ENCODE results near the gene HSD11B1L.
"Not testable (repeated sequence)": the region's sequence is repeated elsewhere in the genome, so short reads cannot be mapped to it uniquely, and the experiment has no call there.

Gene HSD11B1L

GRCh38 chr19:5693195-5694166, 12.7 kb downstream of the HSD11B1L start:
- DNase-seq (ENCODE audit: low spot score in 2 of 2) (no peak), ATAC-seq (replicated peaks; ENCODE audit: extremely low read depth, poor library complexity, severe bottlenecking) (no peak)
- peak overlapping the region; percentile 95 for H3K4me3 Mint-ChIP-seq
- no peaks in the 10 kb centered on the region for H3K9me3 Mint-ChIP-seq
- peak overlapping the region; percentile 90 for H3K27ac Mint-ChIP-seq (ENCODE audit: low read depth)
- peaks cover 71% of the 10 kb centered on the region for H3K36me3 Mint-ChIP-seq (ENCODE audit: insufficient read depth)
- H3K27me3 Mint-ChIP-seq = no peaks in the 10 kb centered on the region
- H3K4me1 Mint-ChIP-seq = peaks cover 27% of the 10 kb centered on the region

DNA sequence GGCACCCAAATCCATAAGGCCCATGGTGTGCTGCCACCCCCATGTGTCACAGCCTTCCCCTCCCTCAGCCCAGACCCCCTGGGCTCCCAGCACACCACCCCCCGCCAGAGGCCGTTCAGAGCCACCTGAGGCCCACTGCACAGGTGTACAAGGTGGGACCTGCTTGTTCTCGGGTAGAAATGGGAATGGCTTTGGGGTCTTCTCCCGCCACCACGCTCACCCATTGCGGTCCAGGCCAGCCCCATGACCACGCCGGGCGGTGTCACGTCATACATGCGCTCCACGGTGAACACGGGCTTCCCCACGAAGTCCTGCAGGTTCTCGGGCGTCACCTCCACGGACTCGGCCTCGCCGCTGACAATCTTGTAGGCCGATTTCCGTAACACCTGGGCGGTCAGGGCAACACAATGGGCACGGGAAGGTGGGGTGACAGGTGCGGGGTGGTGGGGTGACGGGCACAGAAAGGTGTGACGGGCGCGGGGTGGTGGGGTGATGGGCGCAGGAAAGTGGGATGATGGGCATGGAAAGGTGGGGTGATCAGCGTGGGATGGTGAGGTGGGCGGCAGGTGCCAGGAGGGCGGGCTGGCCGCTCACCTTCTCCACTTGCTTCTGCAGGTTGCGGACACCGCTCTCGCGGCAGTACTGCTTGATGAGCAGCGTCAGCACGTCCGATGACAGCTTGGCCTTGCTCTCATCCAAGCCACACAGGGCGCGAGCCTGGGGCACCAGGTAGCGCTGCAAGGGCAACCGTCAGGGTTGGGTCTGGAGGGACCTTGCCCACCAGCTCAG, 13.5 kb downstream of the HSD11B1L start:
- no peaks in the 10 kb centered on the region for H3K9me3 Mint-ChIP-seq
- H3K27ac Mint-ChIP-seq (ENCODE audit: low read depth) = peak overlapping the region; percentile 90
- H3K4me1 Mint-ChIP-seq = peaks cover 26% of the 10 kb centered on the region
- ATAC-seq (replicated peaks; ENCODE audit: extremely low read depth, poor library complexity, severe bottlenecking) (no peak), DNase-seq (ENCODE audit: low spot score in 2 of 2) (no peak)
- no peaks in the 10 kb centered on the region for H3K27me3 Mint-ChIP-seq
- peaks cover 74% of the 10 kb centered on the region for H3K36me3 Mint-ChIP-seq (ENCODE audit: insufficient read depth)
- peak overlapping the region; percentile 7 for H3K4me3 Mint-ChIP-seq

GRCh38 chr19:5694956-5695648, 14.3 kb downstream of the HSD11B1L start:
- ATAC-seq (replicated peaks; ENCODE audit: extremely low read depth, poor library complexity, severe bottlenecking) = no peak
- peaks cover 21% of the 10 kb centered on the region for H3K4me1 Mint-ChIP-seq
- peaks cover 72% of the 10 kb centered on the region for H3K36me3 Mint-ChIP-seq (ENCODE audit: insufficient read depth)
- no peaks in the 10 kb centered on the region for H3K27me3 Mint-ChIP-seq
- no peaks in the 10 kb centered on the region for H3K9me3 Mint-ChIP-seq
- no peak overlapping the region for H3K4me3 Mint-ChIP-seq
- H3K27ac Mint-ChIP-seq (ENCODE audit: low read depth) = peak overlapping the region; percentile 90
- DNase-seq (ENCODE audit: low spot score in 2 of 2) = no peak

GRCh38 chr19:5695649-5696195, 14.9 kb downstream of the HSD11B1L start:
- no peaks in the 10 kb centered on the region for H3K9me3 Mint-ChIP-seq
- peaks cover 15% of the 10 kb centered on the region for H3K4me1 Mint-ChIP-seq

DNA sequence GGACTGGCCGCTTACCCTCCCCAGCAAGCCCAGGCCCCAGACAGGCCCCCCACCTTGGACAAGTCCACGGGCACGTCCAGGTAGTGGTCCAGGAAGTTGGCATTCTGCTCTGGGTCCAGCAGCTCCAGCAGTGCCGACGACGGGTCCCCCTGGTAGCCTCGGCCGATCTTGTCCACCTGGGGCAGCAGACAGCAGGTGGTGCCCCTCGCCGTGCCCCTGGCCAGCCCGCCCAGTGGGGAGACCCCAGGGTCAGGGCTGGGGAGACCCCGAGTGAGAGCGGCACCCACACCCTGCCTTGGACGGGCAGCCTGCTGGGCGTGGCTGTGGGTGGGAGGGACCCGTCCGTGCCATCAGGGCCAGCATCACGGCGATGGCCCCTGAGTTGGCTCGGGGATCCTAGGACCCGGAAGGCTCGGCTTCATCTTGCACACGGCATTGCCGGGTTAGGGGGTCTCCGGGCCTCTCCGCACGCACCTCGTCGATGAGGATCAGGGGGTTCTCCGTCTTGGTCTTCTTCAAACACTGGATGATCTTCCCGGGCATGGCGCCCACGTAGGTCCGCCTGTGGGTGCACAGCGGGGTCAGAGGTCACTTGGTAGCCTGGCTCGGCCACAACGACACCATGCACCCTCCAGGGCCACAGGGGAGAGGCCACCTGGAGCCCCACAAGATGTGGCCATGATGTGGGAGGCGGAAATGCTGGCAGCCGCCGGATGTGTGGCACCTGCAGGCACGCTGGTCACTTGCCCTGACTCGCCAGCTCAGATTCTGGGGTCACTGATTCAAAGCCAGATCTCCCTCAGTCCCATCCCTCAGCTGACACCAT, 15.6 kb downstream of the HSD11B1L start:
- Mint-ChIP-seq H3K9me3 (no peaks in the 10 kb centered on the region), H3K27ac (ENCODE audit: low read depth) (peak overlapping the region; percentile 61), H3K27me3 (no peaks in the 10 kb centered on the region), H3K36me3 (ENCODE audit: insufficient read depth) (peaks cover 68% of the 10 kb centered on the region), H3K4me3 (no peak overlapping the region), H3K4me1 (peaks cover 11% of the 10 kb centered on the region)
- DNase-seq (ENCODE audit: low spot score in 2 of 2) (no peak), ATAC-seq (replicated peaks; ENCODE audit: extremely low read depth, poor library complexity, severe bottlenecking) (no peak)

More at GRCh38 chr19:5695649-5696195, 14.9 kb downstream of the HSD11B1L start:
- Mint-ChIP-seq H3K27ac (ENCODE audit: low read depth) (peak overlapping the region; percentile 61), H3K27me3 (no peaks in the 10 kb centered on the region), H3K4me3 (no peak overlapping the region), H3K36me3 (ENCODE audit: insufficient read depth) (peaks cover 70% of the 10 kb centered on the region)
- ATAC-seq (replicated peaks; ENCODE audit: extremely low read depth, poor library complexity, severe bottlenecking) = no peak
- no peak for DNase-seq (ENCODE audit: low spot score in 2 of 2)

- Mint-ChIP-seq H3K4me3 (no peak overlapping the region), H3K9me3 (no peaks in the 10 kb centered on the region), H3K27me3 (no peaks in the 10 kb centered on the region), H3K4me1 (peaks cover 6% of the 10 kb centered on the region), H3K27ac (ENCODE audit: low read depth) (no peak overlapping the region), H3K36me3 (ENCODE audit: insufficient read depth) (peaks cover 63% of the 10 kb centered on the region)
- no peak for ATAC-seq (replicated peaks; ENCODE audit: extremely low read depth, poor library complexity, severe bottlenecking)
- no peak for DNase-seq (ENCODE audit: low spot score in 2 of 2)
Measured at GRCh38 chr19:5697022-5697889, 16.4 kb downstream of the HSD11B1L start.

DNA sequence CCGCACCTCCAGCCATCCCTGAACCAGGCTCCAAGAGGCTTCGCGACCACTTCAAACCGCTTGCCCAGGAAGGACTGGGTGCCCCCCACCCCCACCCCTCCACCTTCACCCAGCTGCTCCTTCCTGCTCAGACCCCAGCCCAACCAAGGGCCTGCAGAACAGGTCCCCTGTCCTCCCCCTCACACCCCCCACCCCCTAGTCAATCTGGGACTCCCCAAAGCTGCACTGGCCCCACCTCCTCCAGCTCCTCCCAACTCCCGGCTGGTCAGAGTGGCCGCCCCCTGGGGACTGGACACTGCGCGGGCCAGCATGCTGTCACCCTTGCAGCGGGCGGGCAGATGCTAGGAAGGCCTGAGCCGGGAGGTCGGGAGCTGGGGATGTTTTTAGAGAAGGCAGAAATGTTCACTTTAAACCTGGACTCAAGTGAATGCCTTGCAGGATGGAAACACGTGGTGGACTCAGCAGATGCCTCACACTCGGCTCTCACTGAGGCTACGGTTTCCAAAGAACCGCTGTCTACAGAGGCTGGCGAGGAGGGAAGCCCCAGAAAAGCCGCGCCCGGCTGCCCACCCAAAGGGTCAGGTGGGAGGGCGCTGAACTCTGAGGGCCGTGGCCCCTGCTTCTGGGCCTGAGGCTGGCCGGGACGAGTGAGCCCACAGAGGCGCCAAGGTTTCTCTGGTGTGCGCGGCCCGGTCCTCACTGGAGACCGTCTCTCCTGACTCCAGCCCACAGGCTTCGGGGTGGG, 17.2 kb downstream of the HSD11B1L start:
- H3K27ac Mint-ChIP-seq (ENCODE audit: low read depth) = no peak overlapping the region
- no peaks in the 10 kb centered on the region for H3K4me1 Mint-ChIP-seq
- ATAC-seq (replicated peaks; ENCODE audit: extremely low read depth, poor library complexity, severe bottlenecking) = no peak
- H3K27me3 Mint-ChIP-seq = no peaks in the 10 kb centered on the region
- no peaks in the 10 kb centered on the region for H3K9me3 Mint-ChIP-seq
- DNase-seq (ENCODE audit: low spot score in 2 of 2) = no peak
- H3K36me3 Mint-ChIP-seq (ENCODE audit: insufficient read depth) = peaks cover 56% of the 10 kb centered on the region
- no peak overlapping the region for H3K4me3 Mint-ChIP-seq

- Mint-ChIP-seq H3K36me3 (ENCODE audit: insufficient read depth) (peaks cover 56% of the 10 kb centered on the region), H3K9me3 (no peaks in the 10 kb centered on the region), H3K4me1 (no peaks in the 10 kb centered on the region), H3K4me3 (no peak overlapping the region), H3K27me3 (no peaks in the 10 kb centered on the region), H3K27ac (ENCODE audit: low read depth) (no peak overlapping the region)
- ATAC-seq (replicated peaks; ENCODE audit: extremely low read depth, poor library complexity, severe bottlenecking) = no peak
- no peak for DNase-seq (ENCODE audit: low spot score in 2 of 2)
Measured at GRCh38 chr19:5698635-5699422, 18.0 kb downstream of the HSD11B1L start.

GRCh38 chr19:5700455-5701092, 19.7 kb downstream of the HSD11B1L start:
- no peak overlapping the region for H3K27ac Mint-ChIP-seq (ENCODE audit: low read depth)
- H3K4me3 Mint-ChIP-seq = no peak overlapping the region
- H3K4me1 Mint-ChIP-seq = no peaks in the 10 kb centered on the region
- DNase-seq (ENCODE audit: low spot score in 2 of 2) (no peak), ATAC-seq (replicated peaks; ENCODE audit: extremely low read depth, poor library complexity, severe bottlenecking) (no peak)
- H3K36me3 Mint-ChIP-seq (ENCODE audit: insufficient read depth) = peaks cover 48% of the 10 kb centered on the region
- H3K27me3 Mint-ChIP-seq = no peaks in the 10 kb centered on the region
- no peaks in the 10 kb centered on the region for H3K9me3 Mint-ChIP-seq

- ATAC-seq (replicated peaks; ENCODE audit: extremely low read depth, poor library complexity, severe bottlenecking); H3K4me3 Mint-ChIP-seq; H3K27ac Mint-ChIP-seq (ENCODE audit: low read depth); DNase-seq (ENCODE audit: low spot score in 2 of 2); H3K4me1 Mint-ChIP-seq; H3K9me3 Mint-ChIP-seq; H3K27me3 Mint-ChIP-seq: not testable (repeated sequence)
- H3K36me3 Mint-ChIP-seq (ENCODE audit: insufficient read depth) = peaks cover 49% of the 10 kb centered on the region
Measured at GRCh38 chr19:5702053-5702410, 21.2 kb downstream of the HSD11B1L start.
